Measurements from ENCODE around the gene ALX4. TPM values are rescaled to one million over a fixed set of nuclear protein-coding genes. Genes with fewer than 3 reads are reported as not detected.

The ALX4 gene
- total and polyA plus RNA-seq, 9 of the 15 experiments (the other 6 are each of a cell fraction or from before 2014, with no cell fraction given) = 0.07 to 1.2 (median 0.33) TPM

DNA sequence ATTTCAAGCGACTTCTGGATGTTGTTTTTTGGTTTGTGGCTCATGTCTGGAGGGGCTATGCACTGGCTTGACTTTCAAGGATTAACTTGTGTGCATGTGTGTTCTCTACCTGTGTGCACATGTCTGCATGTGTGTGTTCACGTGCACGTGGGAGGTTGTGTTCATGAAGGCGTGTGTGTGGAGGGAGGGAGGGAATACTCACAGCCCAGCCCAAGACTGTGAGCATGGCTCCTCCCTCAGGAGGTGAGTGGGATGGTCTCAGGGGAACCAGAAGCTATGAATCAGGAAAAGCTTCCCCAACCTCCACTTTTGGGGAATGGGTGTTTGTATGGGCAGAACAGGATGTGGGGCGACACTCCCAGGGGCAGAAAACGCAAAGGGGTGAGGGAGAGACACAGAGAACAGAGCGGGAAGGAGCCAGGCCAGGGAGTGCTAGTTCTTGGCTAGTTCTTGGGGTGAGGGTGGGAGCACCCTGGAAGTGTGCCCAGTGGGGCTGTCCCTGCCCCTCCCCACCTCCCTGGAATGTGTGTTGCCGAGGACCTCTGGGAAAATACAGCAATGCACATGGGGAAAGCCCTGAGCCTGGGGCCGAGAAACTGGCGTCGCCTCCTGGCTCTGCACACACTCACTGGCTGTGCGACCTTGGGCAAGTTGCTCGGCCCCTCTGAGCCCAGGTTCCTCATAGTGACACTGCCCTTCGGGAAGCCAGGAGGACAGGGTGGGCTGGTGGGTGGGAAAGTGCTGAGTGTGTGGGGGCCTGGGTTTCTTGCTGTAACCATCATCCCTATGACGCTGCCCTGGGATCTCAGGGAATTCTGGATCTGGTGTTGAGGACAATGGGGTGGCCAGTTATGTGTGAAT lies 16.9 kb upstream of the ALX4 start (continued):
- TF ChIP-seq ZKSCAN3 (CRISPR knock-in tag; IDR thresholded peaks at IDR 0.05) (no peak), KDM2B (CRISPR knock-in tag; IDR thresholded peaks at IDR 0.05) (no peak), ZC3H11A (IDR thresholded peaks at IDR 0.05; ENCODE audit: low read depth, low read length) (no peak), EZH2 (IDR thresholded peaks at IDR 0.05; ENCODE audit: borderline replicate concordance, low read depth, low read length) (no peak), GABPB1 (CRISPR knock-in tag; IDR thresholded peaks at IDR 0.05) (no peak), RBM17 (IDR thresholded peaks at IDR 0.05; ENCODE audit: borderline replicate concordance, low read depth, low read length) (no peak), NFXL1 (CRISPR knock-in tag; IDR thresholded peaks at IDR 0.05) (no peak), CC2D1A (IDR thresholded peaks at IDR 0.05) (no peak), MTA1 (IDR thresholded peaks at IDR 0.05; ENCODE audit: borderline replicate concordance) (no peak), KLF13 (tag; IDR thresholded peaks at IDR 0.05; ENCODE audit: borderline replicate concordance, low read depth) (no peak), NR4A1 (CRISPR knock-in tag; IDR thresholded peaks at IDR 0.05) (no peak), NR4A1 (tag; IDR thresholded peaks at IDR 0.05) (no peak), KAT8 (IDR thresholded peaks at IDR 0.05; ENCODE audit: low read depth) (no peak), NELFE (IDR thresholded peaks at IDR 0.05; ENCODE audit: insufficient read depth, insufficient read length) (no peak), ZNF146 (CRISPR knock-in tag; IDR thresholded peaks at IDR 0.05; ENCODE audit: unreplicated experiment) (no peak), RBM34 (IDR thresholded peaks at IDR 0.05; ENCODE audit: borderline replicate concordance, insufficient read depth, low read length) (no peak), ZNF76 (CRISPR knock-in tag; IDR thresholded peaks at IDR 0.05; ENCODE audit: borderline replicate concordance) (no peak), CBFA2T2 (conservative IDR thresholded peaks at IDR 0.05) (no peak), ZBTB17 (CRISPR knock-in tag; IDR thresholded peaks at IDR 0.05) (no peak), ZNF263 (CRISPR knock-in tag; IDR thresholded peaks at IDR 0.05; ENCODE audit: borderline replicate concordance) (no peak; the same call in 1 of the 2 replicates), ETV5 (CRISPR knock-in tag; IDR thresholded peaks at IDR 0.05; ENCODE audit: low read depth) (no peak), PTRF (tag; IDR thresholded peaks at IDR 0.05) (no peak), TAF15 (IDR thresholded peaks at IDR 0.05; ENCODE audit: low read depth, low read length) (no peak), ZNF707 (CRISPR knock-in tag; conservative IDR thresholded peaks at IDR 0.05) (no peak)
- TF ChIP-seq, protein P1, sequence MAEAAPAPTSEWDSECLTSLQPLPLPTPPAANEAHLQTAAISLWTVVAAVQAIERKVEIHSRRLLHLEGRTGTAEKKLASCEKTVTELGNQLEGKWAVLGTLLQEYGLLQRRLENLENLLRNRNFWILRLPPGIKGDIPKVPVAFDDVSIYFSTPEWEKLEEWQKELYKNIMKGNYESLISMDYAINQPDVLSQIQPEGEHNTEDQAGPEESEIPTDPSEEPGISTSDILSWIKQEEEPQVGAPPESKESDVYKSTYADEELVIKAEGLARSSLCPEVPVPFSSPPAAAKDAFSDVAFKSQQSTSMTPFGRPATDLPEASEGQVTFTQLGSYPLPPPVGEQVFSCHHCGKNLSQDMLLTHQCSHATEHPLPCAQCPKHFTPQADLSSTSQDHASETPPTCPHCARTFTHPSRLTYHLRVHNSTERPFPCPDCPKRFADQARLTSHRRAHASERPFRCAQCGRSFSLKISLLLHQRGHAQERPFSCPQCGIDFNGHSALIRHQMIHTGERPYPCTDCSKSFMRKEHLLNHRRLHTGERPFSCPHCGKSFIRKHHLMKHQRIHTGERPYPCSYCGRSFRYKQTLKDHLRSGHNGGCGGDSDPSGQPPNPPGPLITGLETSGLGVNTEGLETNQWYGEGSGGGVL (CRISPR knock-in tag; IDR thresholded peaks at IDR 0.05) = no peak
- TF ChIP-seq, protein P2, sequence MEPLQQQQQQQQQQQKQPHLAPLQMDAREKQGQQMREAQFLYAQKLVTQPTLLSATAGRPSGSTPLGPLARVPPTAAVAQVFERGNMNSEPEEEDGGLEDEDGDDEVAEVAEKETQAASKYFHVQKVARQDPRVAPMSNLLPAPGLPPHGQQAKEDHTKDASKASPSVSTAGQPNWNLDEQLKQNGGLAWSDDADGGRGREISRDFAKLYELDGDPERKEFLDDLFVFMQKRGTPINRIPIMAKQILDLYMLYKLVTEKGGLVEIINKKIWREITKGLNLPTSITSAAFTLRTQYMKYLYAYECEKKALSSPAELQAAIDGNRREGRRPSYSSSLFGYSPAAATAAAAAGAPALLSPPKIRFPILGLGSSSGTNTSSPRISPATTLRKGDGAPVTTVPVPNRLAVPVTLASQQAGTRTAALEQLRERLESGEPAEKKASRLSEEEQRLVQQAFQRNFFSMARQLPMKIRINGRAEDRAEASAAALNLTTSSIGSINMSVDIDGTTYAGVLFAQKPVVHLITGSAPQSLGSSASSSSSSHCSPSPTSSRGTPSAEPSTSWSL (CRISPR knock-in tag; IDR thresholded peaks at IDR 0.05; ENCODE audit: borderline replicate concordance) = no peak
- TF ChIP-seq, protein P3, sequence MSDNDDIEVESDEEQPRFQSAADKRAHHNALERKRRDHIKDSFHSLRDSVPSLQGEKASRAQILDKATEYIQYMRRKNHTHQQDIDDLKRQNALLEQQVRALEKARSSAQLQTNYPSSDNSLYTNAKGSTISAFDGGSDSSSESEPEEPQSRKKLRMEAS (CRISPR knock-in tag; IDR thresholded peaks at IDR 0.05) = peak; percentile 71
